Measurements from ENCODE around the gene CDH23.

The CDH23 gene

GRCh38 chr10:71424496-71425194 is 27.9 kb downstream of the CDH23 start:
- no peak for DNase-seq

- no peak for DNase-seq
These were observed 29.4 kb downstream of the CDH23 start for GRCh38 chr10:71426058-71426605.

- no peak for DNase-seq
These were observed 30.5 kb downstream of the CDH23 start for GRCh38 chr10:71427246-71427645.

- no peak for DNase-seq
These were observed 32.6 kb downstream of the CDH23 start for GRCh38 chr10:71429304-71429703.

- DNase-seq: no peak
These were observed 33.2 kb downstream of the CDH23 start for GRCh38 chr10:71429929-71430328.

- DNase-seq: no peak
These were observed 34.8 kb downstream of the CDH23 start for GRCh38 chr10:71431239-71432100.

GRCh38 chr10:71432101-71432905 is 35.6 kb downstream of the CDH23 start:
- no peak for DNase-seq

GRCh38 chr10:71432956-71433767 is 36.4 kb downstream of the CDH23 start:
- no peak for DNase-seq

- no peak for DNase-seq
These were observed 37.3 kb downstream of the CDH23 start for GRCh38 chr10:71433768-71434744.

GRCh38 chr10:71434760-71435394 is 38.2 kb downstream of the CDH23 start:
- no peak for DNase-seq

GRCh38 chr10:71435571-71436267 is 39.0 kb downstream of the CDH23 start:
- DNase-seq: no peak

- no peak for DNase-seq
These were observed 39.8 kb downstream of the CDH23 start for GRCh38 chr10:71436268-71437125.

GRCh38 chr10:71437537-71438092 is 40.9 kb downstream of the CDH23 start:
- DNase-seq: no peak

GRCh38 chr10:71438761-71439160 is 42.0 kb downstream of the CDH23 start:
- no peak for DNase-seq

- no peak for DNase-seq
These were observed 43.1 kb downstream of the CDH23 start for GRCh38 chr10:71439670-71440425.

- no peak for DNase-seq
These were observed 43.9 kb downstream of the CDH23 start for GRCh38 chr10:71440506-71441035.

- no peak for DNase-seq
These were observed 45.3 kb downstream of the CDH23 start for GRCh38 chr10:71442000-71442399.

Data from activated CD8-positive, alpha-beta memory T cell treated with anti-CD3 and anti-CD28 coated beads, Interleukin-2, amount 50 U/mL, for 4 hours (primary cell).